Measurements from ENCODE around the gene MTCL3.

The MTCL3 gene

GRCh38 chr6:127515794-127516661, 3.1 kb downstream of the MTCL3 start:
- peak overlapping the region; percentile 88 for H3K4me2 ChIP-seq
- H3K4me3 ChIP-seq, result peak overlapping the region; percentile 29
- H3K9me3 ChIP-seq, result no peaks in the 10 kb centered on the region
- H3K4me1 ChIP-seq, result peaks cover 26% of the 10 kb centered on the region
- FAIRE-seq (no peak), DNase-seq (ENCODE audit: low read depth in 1 of 2, low spot score in 1 of 2) (peak in 1 of 2 experiments; percentile 7), ATAC-seq (no peak)
- H3K27ac ChIP-seq, result peak overlapping the region in 1 of 2 experiments; percentile 29; a peak in 1 of 6 replicates
- CTCF ChIA-PET, result interaction anchor here (0.6 to 4.8 kb wide), 25 partner anchors 9 to 1318 kb away, joined by 3 to 34 read pairs (median 4); partner anchors contain the start of gene KIAA0408
- TF ChIP-seq REST (IDR thresholded peaks at IDR 0.05), result peak; percentile 67
- TF ChIP-seq ATOH8 (CRISPR knock-in tag; IDR thresholded peaks at IDR 0.05; ENCODE audit: low read depth), result no peak
- 86% methylated on average over 15 of the region's 76 CpGs for WGBS (ENCODE audit: missing lambda C conversion rate)
- POLR2A ChIA-PET, result no interaction called here

GRCh38 chr6:127515234-127515793, 3.8 kb downstream of the MTCL3 start:
- peaks cover 23% of the 10 kb centered on the region for H3K4me1 ChIP-seq
- no peak for FAIRE-seq
- ChIA-PET CTCF (interaction anchor here (1.7 to 4.8 kb wide), 6 partner anchors 8 to 51 kb away, joined by 6 to 34 read pairs (median 16); no protein-coding TSS in a partner anchor), POLR2A (no interaction called here)
- no peaks in the 10 kb centered on the region for H3K9me3 ChIP-seq
- H3K4me3 ChIP-seq, result no peak overlapping the region
- no peak for ATAC-seq
- DNase-seq (ENCODE audit: low read depth in 1 of 2, low spot score in 1 of 2), result no peak
- TF ChIP-seq HEYL (CRISPR knock-in tag; IDR thresholded peaks at IDR 0.05), result no peak
- TF ChIP-seq JUN (IDR thresholded peaks at IDR 0.05), result no peak
- WGBS (ENCODE audit: missing lambda C conversion rate), result 93% methylated on average over 12 of the region's 38 CpGs
- H3K27ac ChIP-seq, result no peak overlapping the region
- no peak overlapping the region for H3K4me2 ChIP-seq

- Histone ChIP-seq H3K27ac (no peak overlapping the region), H3K4me2 (no peak overlapping the region), H3K9me3 (0 out of 3 replicates have a peak, but pooled peaks cover 5% of the 10 kb centered on the region), H3K4me1 (peaks cover 18% of the 10 kb centered on the region), H3K4me3 (no peak overlapping the region)
- ChIA-PET CTCF (interaction anchor here (2.7 to 4.8 kb wide), 4 partner anchors 8 to 48 kb away, joined by 14 to 34 read pairs (median 21); no protein-coding TSS in a partner anchor), POLR2A (no interaction called here)
- FAIRE-seq, result no peak
- DNase-seq (ENCODE audit: low read depth in 1 of 2, low spot score in 1 of 2), result no peak
- TF ChIP-seq RARB (CRISPR knock-in tag; IDR thresholded peaks at IDR 0.05) (no peak), CHD4 (IDR thresholded peaks at IDR 0.05; ENCODE audit: borderline replicate concordance) (no peak), POLR2AphosphoS2 (conservative IDR thresholded peaks at IDR 0.05; ENCODE audit: low read length) (no peak), NPAS2 (CRISPR knock-in tag; IDR thresholded peaks at IDR 0.05; ENCODE audit: borderline replicate concordance) (no peak), BCL3 (IDR thresholded peaks at IDR 0.05) (no peak), EHMT2 (IDR thresholded peaks at IDR 0.05; ENCODE audit: low read depth) (no peak), HES2 (IDR thresholded peaks at IDR 0.05) (no peak)
- no peak for ATAC-seq
- WGBS (ENCODE audit: missing lambda C conversion rate), result 96% methylated on average over 32 of the region's 32 CpGs
Observed at GRCh38 chr6:127514773-127515227, 4.3 kb downstream of the MTCL3 start.
